ENCODE results near the gene ZNF407. TPM values are rescaled to one million over a fixed set of nuclear protein-coding genes. Genes with fewer than 3 reads are reported as not detected.

ZNF407 gene
- total RNA-seq, 1 experiment from 2014 or later: 15.9 TPM

DNA sequence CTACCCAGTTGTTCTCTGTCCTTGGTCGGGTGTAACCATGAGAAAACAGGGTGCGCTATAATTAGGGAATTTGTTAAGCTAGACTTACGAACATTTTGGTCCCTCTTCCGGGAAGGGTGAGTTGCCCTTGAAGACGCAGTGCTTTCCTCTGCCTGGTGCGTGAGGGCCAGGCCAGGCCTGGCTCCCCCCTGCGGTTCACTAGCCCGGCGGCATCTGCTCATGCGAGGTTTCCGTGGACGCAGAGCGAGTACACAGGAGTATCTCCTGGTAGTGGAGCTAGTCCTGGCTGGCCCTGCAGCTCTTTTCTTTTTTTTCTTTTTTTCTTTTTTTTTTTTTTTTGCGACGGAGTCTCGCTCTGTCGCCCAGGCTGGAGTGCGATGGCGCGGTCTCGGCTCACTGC lies 462.5 kb downstream of the ZNF407 start:
- Histone ChIP-seq H3K27me3 (replicated peaks; ENCODE audit: insufficient read depth, low read depth, low read length, poor library complexity) (no peaks in the 10 kb centered on the region), H3K4me1 (ENCODE audit: insufficient read depth, low read length, poor library complexity, severe bottlenecking) (no peaks in the 10 kb centered on the region), H3K9me3 (ENCODE audit: low read depth, low read length, poor library complexity, severe bottlenecking) (no peaks in the 10 kb centered on the region), H3K27ac (ENCODE audit: low read depth, low read length, poor library complexity, severe bottlenecking) (no peak overlapping the region), H3K36me3 (ENCODE audit: insufficient read depth, low read length, poor library complexity, severe bottlenecking) (no peaks in the 10 kb centered on the region), H3K4me3 (ENCODE audit: low read depth, low read length, poor library complexity, severe bottlenecking) (no peak overlapping the region)
- no peak for TF ChIP-seq EZH2 (IDR thresholded peaks at IDR 0.05; ENCODE audit: borderline replicate concordance, low read depth, low read length, poor library complexity, severe bottlenecking)
- no peak for DNase-seq (ENCODE audit: low spot score)
- ChIA-PET POLR2A (ENCODE audit: low non-redundant PET) (no interaction called here), CTCF (no interaction called here)
- intact Hi-C loops (cut with micrococcal nuclease; ENCODE audit: unreplicated experiment): no loop called here
- BruUV-seq (replicated peaks): no TSS peak

GRCh38 chr18:75062297-75062886 lies 464.7 kb downstream of the ZNF407 start:
- intact Hi-C loops (cut with micrococcal nuclease; ENCODE audit: unreplicated experiment): no loop called here
- no TSS peak for BruUV-seq (replicated peaks)
- POLR2A ChIA-PET (ENCODE audit: low non-redundant PET): no interaction called here
- CTCF ChIA-PET: no interaction called here
- Histone ChIP-seq H3K9me3 (ENCODE audit: low read depth, low read length, poor library complexity, severe bottlenecking) (no peaks in the 10 kb centered on the region), H3K27ac (ENCODE audit: low read depth, low read length, poor library complexity, severe bottlenecking) (no peak overlapping the region), H3K36me3 (ENCODE audit: insufficient read depth, low read length, poor library complexity, severe bottlenecking) (no peaks in the 10 kb centered on the region), H3K27me3 (replicated peaks; ENCODE audit: insufficient read depth, low read depth, low read length, poor library complexity) (no peaks in the 10 kb centered on the region), H3K4me3 (ENCODE audit: low read depth, low read length, poor library complexity, severe bottlenecking) (no peak overlapping the region), H3K4me1 (ENCODE audit: insufficient read depth, low read length, poor library complexity, severe bottlenecking) (no peaks in the 10 kb centered on the region)
- no peak for DNase-seq (ENCODE audit: low spot score)
- TF ChIP-seq, protein P1, sequence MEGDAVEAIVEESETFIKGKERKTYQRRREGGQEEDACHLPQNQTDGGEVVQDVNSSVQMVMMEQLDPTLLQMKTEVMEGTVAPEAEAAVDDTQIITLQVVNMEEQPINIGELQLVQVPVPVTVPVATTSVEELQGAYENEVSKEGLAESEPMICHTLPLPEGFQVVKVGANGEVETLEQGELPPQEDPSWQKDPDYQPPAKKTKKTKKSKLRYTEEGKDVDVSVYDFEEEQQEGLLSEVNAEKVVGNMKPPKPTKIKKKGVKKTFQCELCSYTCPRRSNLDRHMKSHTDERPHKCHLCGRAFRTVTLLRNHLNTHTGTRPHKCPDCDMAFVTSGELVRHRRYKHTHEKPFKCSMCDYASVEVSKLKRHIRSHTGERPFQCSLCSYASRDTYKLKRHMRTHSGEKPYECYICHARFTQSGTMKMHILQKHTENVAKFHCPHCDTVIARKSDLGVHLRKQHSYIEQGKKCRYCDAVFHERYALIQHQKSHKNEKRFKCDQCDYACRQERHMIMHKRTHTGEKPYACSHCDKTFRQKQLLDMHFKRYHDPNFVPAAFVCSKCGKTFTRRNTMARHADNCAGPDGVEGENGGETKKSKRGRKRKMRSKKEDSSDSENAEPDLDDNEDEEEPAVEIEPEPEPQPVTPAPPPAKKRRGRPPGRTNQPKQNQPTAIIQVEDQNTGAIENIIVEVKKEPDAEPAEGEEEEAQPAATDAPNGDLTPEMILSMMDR (conservative IDR thresholded peaks at IDR 0.05; ENCODE audit: low read depth, low read length): no peak
- no peak for TF ChIP-seq EZH2 (IDR thresholded peaks at IDR 0.05; ENCODE audit: borderline replicate concordance, low read depth, low read length, poor library complexity, severe bottlenecking)

GRCh38 chr18:75063196-75063595 lies 465.5 kb downstream of the ZNF407 start:
- TF ChIP-seq, protein P1 (conservative IDR thresholded peaks at IDR 0.05; ENCODE audit: low read depth, low read length): no peak
- no peak for TF ChIP-seq EZH2 (IDR thresholded peaks at IDR 0.05; ENCODE audit: borderline replicate concordance, low read depth, low read length, poor library complexity, severe bottlenecking)
- POLR2A ChIA-PET (ENCODE audit: low non-redundant PET): no interaction called here

More at GRCh38 chr18:75063196-75063595, 465.5 kb downstream of the ZNF407 start:
- Histone ChIP-seq H3K4me1 (ENCODE audit: insufficient read depth, low read length, poor library complexity, severe bottlenecking) (peaks cover 3% of the 10 kb centered on the region), H3K9me3 (ENCODE audit: low read depth, low read length, poor library complexity, severe bottlenecking) (no peaks in the 10 kb centered on the region), H3K27ac (ENCODE audit: low read depth, low read length, poor library complexity, severe bottlenecking) (no peak overlapping the region), H3K4me3 (ENCODE audit: low read depth, low read length, poor library complexity, severe bottlenecking) (no peak overlapping the region), H3K27me3 (replicated peaks; ENCODE audit: insufficient read depth, low read depth, low read length, poor library complexity) (no peaks in the 10 kb centered on the region), H3K36me3 (ENCODE audit: insufficient read depth, low read length, poor library complexity, severe bottlenecking) (no peaks in the 10 kb centered on the region)
- CTCF ChIA-PET: no interaction called here
- intact Hi-C loops (cut with micrococcal nuclease; ENCODE audit: unreplicated experiment): no loop called here
- no peak for DNase-seq (ENCODE audit: low spot score)
- no TSS peak for BruUV-seq (replicated peaks)

Data from A673 (cell line).